Vagina (tissue), 2 donors: ENCODE measurements around the gene LILRB2.
"Not testable (repeated sequence)": the region's sequence is repeated elsewhere in the genome, so short reads cannot be mapped to it uniquely, and the experiment has no call there.

ENCODE experiments used
- CTCF ChIP-seq, 3 experiments: fragments of 450-650 bp in 2 of 3; fragments of 200-600 bp in 1 of 3; sonication (generic) in 1 of 3; IDR thresholded peaks; one replicate each; pipeline ENCODE4 v1.5.1; 2017 to 2019; ENCODE audit warnings: antibody characterized with exemption in 3 of 3, mild to moderate bottlenecking in 2 of 3, moderate library complexity in 2 of 3
- POLR2A ChIP-seq, 2 donors: fragments of 450-650 bp; IDR thresholded peaks; one replicate each; pipeline ENCODE4 v1.6.1; 2017; ENCODE audit warnings: antibody characterized with exemption in 2 of 2, mild to moderate bottlenecking in 2 of 2, moderate library complexity in 2 of 2
- POLR2AphosphoS5 ChIP-seq, 2 donors: sonication (generic); formaldehyde crosslinking; IDR thresholded peaks; one replicate each; pipeline ENCODE4 v1.9.0; 2017; ENCODE audit warnings: antibody characterized with exemption in 2 of 2, mild to moderate bottlenecking in 2 of 2, low read depth in 1 of 2; ENCODE audit not compliant: insufficient read depth in 1 of 2

- not testable (repeated sequence) for TF ChIP-seq POLR2AphosphoS5 (IDR thresholded peaks at IDR 0.05; ENCODE audit: insufficient read depth in 1 of 2, low read depth in 1 of 2); POLR2A (IDR thresholded peaks at IDR 0.05); CTCF (IDR thresholded peaks at IDR 0.05)
Observed at GRCh38 chr19:54281729-54282075, 792 bp upstream of the LILRB2 start.
